Measurements from ENCODE around the gene MEN1. TPM values are rescaled to one million over a fixed set of nuclear protein-coding genes. Genes with fewer than 3 reads are reported as not detected.

Gene MEN1
- total and polyA plus RNA-seq, 9 of the 15 experiments (the other 6 are each of a cell fraction or from before 2014, with no cell fraction given) = 3.4 to 57.2 (median 19.3) TPM

DNA sequence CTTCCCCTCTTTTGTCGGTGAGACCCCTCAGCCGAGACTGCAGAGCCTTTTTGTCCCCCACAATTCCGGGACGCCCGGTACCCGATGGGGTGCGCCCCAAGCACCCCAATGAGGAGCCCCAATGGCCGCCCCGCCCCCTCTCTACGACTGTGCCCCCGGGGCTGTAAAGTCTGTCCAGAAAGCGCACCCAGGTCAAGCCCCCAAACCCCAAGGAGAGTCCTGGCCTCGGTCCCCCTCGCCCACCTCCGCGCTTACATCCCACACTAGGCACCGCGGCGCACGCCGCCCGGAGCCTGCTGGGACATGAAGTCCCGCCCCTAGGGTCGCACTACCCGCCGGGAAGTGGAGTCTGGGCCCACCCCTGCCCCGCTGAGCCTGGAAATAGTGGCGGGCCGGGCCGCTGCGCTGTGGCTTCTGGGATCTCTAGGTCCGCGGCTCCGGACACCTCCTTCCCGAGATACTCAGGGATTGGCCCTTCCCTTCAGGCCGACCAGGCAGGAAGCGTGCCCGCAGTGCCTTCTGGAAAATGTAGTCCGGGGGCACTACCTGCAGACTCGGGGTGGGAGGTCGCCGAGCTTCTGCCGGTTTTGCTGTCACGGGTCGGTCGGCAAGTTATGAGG lies at the start of gene MEN1 (continued):
- TF ChIP-seq, protein P1, sequence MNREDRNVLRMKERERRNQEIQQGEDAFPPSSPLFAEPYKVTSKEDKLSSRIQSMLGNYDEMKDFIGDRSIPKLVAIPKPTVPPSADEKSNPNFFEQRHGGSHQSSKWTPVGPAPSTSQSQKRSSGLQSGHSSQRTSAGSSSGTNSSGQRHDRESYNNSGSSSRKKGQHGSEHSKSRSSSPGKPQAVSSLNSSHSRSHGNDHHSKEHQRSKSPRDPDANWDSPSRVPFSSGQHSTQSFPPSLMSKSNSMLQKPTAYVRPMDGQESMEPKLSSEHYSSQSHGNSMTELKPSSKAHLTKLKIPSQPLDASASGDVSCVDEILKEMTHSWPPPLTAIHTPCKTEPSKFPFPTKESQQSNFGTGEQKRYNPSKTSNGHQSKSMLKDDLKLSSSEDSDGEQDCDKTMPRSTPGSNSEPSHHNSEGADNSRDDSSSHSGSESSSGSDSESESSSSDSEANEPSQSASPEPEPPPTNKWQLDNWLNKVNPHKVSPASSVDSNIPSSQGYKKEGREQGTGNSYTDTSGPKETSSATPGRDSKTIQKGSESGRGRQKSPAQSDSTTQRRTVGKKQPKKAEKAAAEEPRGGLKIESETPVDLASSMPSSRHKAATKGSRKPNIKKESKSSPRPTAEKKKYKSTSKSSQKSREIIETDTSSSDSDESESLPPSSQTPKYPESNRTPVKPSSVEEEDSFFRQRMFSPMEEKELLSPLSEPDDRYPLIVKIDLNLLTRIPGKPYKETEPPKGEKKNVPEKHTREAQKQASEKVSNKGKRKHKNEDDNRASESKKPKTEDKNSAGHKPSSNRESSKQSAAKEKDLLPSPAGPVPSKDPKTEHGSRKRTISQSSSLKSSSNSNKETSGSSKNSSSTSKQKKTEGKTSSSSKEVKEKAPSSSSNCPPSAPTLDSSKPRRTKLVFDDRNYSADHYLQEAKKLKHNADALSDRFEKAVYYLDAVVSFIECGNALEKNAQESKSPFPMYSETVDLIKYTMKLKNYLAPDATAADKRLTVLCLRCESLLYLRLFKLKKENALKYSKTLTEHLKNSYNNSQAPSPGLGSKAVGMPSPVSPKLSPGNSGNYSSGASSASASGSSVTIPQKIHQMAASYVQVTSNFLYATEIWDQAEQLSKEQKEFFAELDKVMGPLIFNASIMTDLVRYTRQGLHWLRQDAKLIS (CRISPR knock-in tag; IDR thresholded peaks at IDR 0.05) = no peak
- TF ChIP-seq, protein P2, sequence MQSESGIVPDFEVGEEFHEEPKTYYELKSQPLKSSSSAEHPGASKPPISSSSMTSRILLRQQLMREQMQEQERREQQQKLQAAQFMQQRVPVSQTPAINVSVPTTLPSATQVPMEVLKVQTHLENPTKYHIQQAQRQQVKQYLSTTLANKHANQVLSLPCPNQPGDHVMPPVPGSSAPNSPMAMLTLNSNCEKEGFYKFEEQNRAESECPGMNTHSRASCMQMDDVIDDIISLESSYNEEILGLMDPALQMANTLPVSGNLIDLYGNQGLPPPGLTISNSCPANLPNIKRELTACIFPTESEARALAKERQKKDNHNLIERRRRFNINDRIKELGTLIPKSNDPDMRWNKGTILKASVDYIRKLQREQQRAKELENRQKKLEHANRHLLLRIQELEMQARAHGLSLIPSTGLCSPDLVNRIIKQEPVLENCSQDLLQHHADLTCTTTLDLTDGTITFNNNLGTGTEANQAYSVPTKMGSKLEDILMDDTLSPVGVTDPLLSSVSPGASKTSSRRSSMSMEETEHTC (IDR thresholded peaks at IDR 0.05) = no peak
- TF ChIP-seq FOXJ2 (tag; IDR thresholded peaks at IDR 0.05) (0 out of 2 replicates have a peak, but pooled peaks have one; percentile 42), POLR2G (IDR thresholded peaks at IDR 0.05; ENCODE audit: low read depth, low read length) (peak; percentile 91), NCOR1 (IDR thresholded peaks at IDR 0.05) (no peak), ATF7 (IDR thresholded peaks at IDR 0.05) (peak; percentile 73), ILF3 (IDR thresholded peaks at IDR 0.05; ENCODE audit: borderline replicate concordance) (no peak), U2AF2 (optimal IDR thresholded peaks at IDR 0.05; ENCODE audit: low read depth, low read length) (no peak), RBM22 (IDR thresholded peaks at IDR 0.05; ENCODE audit: low read depth, low read length, poor library complexity, severe bottlenecking) (no peak), JUNB (CRISPR knock-in tag; conservative IDR thresholded peaks at IDR 0.05) (no peak), SIN3A (IDR thresholded peaks at IDR 0.05; ENCODE audit: borderline replicate concordance in 2 of 2, control insufficient read depth in 1 of 2, low read depth in 2 of 2, low read length in 2 of 2) (no peak), FOXA1 (IDR thresholded peaks at IDR 0.05; ENCODE audit: borderline replicate concordance) (no peak), ZNF707 (CRISPR knock-in tag; conservative IDR thresholded peaks at IDR 0.05) (no peak), ZBTB7A (IDR thresholded peaks at IDR 0.05; ENCODE audit: borderline replicate concordance, control insufficient read depth, low read depth, low read length) (peak; percentile 95), FOXJ3 (CRISPR knock-in tag; IDR thresholded peaks at IDR 0.05) (no peak), RFX5 (IDR thresholded peaks at IDR 0.05; ENCODE audit: low read depth, low read length) (no peak)
- TF ChIP-seq, protein P3, sequence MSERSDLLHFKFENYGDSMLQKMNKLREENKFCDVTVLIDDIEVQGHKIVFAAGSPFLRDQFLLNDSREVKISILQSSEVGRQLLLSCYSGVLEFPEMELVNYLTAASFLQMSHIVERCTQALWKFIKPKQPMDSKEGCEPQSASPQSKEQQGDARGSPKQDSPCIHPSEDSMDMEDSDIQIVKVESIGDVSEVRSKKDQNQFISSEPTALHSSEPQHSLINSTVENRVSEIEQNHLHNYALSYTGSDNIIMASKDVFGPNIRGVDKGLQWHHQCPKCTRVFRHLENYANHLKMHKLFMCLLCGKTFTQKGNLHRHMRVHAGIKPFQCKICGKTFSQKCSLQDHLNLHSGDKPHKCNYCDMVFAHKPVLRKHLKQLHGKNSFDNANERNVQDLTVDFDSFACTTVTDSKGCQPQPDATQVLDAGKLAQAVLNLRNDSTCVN (CRISPR knock-in tag; IDR thresholded peaks at IDR 0.05) = no peak
- TF ChIP-seq, protein P4, sequence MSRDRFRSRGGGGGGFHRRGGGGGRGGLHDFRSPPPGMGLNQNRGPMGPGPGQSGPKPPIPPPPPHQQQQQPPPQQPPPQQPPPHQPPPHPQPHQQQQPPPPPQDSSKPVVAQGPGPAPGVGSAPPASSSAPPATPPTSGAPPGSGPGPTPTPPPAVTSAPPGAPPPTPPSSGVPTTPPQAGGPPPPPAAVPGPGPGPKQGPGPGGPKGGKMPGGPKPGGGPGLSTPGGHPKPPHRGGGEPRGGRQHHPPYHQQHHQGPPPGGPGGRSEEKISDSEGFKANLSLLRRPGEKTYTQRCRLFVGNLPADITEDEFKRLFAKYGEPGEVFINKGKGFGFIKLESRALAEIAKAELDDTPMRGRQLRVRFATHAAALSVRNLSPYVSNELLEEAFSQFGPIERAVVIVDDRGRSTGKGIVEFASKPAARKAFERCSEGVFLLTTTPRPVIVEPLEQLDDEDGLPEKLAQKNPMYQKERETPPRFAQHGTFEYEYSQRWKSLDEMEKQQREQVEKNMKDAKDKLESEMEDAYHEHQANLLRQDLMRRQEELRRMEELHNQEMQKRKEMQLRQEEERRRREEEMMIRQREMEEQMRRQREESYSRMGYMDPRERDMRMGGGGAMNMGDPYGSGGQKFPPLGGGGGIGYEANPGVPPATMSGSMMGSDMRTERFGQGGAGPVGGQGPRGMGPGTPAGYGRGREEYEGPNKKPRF (IDR thresholded peaks at IDR 0.05; ENCODE audit: low read depth, low read length) = no peak
